ENCODE data around the gene SRRM1.

- TF ChIP-seq CTCF (IDR thresholded peaks at IDR 0.05) = no peak
- TF ChIP-seq POLR2A (IDR thresholded peaks at IDR 0.05) = no peak
- TF ChIP-seq EP300 (IDR thresholded peaks at IDR 0.05) = no peak
- no peak for TF ChIP-seq POLR2AphosphoS5 (IDR thresholded peaks at IDR 0.05)
Observed at GRCh38 chr1:24652382-24652781, 9.3 kb downstream of the SRRM1 start.

All from sigmoid colon (tissue), 4 donors.